GM19025 (cell line): ENCODE data around the gene TPRG1L.

Experiments
- ATAC-seq: cut with Tn5 transposase; IDR thresholded peaks from one replicate; pipeline ENCODE4 v1.9.1; 2021; ENCODE audit warnings: mild to moderate bottlenecking, low read depth, moderate library complexity; ENCODE audit not compliant: unreplicated experiment

Gene TPRG1L

DNA sequence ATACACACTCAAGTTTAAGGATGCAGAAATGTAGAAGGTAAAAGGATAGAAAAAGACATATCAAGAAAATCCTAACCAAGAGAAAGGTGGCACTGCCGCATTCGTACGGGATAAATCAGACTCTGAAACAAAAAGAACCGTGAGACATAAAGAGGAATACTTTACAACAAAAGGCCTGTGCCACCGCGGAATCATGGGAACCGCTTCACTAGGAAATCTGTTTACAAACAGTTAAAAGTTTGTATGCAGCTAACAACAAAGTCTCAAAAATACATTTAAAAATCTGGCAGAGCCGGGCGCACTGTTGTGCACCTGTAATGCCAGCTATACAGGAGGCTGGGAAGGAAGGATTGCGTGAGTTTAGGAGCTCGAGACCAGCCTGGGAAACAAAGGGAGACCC is 17.0 kb downstream of the TPRG1L start:
- no peak for ATAC-seq

- ATAC-seq, result no peak
Observed at GRCh38 chr1:3642919-3643675, 18.3 kb downstream of the TPRG1L start.

GRCh38 chr1:3644273-3644672 is 19.5 kb downstream of the TPRG1L start:
- no peak for ATAC-seq

DNA sequence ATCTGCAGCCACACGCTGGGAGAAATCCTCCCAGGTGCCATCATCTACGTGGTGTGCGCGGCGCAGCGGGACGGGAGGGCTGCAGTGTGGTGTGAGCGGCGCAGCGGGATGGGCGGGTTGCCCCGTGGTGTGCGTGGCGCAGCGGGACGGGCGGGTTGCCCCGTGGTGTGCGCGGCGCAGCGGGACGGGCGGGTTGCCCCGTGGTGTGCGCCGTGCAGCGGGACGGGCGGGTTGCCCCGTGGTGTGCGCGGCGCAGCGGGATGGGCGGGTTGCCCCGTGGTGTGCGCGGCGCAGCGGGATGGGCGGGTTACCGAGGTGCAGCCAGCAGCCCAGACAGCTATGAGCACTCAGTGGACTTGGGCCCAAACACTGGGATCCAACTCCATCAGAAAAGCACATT is 20.4 kb downstream of the TPRG1L start:
- no peak for ATAC-seq

DNA sequence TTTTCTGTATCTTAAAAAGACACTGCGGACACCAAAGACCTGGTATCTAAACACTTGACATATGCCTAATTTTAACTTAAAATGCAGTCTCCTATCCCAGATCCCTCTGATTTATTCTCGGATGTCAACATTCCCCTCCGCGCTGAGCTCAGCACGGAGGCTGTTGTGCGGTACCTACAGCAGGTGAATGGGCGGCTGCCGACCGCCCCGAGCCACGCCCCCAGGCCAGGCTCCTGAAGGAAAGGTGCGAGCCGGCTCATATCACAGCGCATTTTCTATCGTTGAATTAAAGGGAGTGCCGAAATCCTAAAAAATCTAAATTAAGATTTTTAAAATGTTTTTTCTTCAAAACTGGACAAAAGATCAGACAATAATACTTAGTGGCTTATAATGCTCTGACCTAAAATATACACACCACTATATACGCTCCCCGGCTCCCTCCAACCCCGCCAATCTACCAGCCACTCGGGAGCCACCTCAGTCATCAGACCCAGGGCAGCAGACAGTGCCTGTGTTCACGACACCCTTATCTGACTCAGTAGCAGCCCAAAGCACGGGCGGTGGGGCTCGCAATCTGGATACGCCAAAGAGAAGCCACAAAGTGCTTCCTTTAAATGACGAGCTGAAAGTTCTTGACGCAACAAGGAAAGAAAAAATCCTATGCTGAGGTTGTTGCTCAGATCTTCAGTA is 21.0 kb downstream of the TPRG1L start:
- ATAC-seq, result no peak

DNA sequence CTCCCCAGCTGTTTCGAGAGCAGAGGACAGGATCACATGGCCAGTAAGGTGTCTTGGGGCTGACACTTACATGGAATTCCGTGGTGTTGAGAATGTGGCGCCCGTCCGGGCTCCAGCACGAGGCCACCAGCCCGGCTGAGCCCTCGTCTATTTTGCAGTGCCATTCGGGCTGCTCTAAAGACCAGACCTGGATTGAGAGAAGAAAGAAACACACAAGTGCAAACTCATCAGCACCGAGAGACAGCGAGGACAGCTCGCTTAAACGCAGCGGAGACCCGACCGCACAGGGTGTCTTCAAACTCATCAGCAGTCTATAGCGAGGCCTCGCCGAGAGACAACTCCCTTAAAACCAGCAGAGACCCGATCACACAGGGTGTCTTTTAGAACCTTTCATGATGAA is 21.8 kb downstream of the TPRG1L start:
- ATAC-seq, result no peak

DNA sequence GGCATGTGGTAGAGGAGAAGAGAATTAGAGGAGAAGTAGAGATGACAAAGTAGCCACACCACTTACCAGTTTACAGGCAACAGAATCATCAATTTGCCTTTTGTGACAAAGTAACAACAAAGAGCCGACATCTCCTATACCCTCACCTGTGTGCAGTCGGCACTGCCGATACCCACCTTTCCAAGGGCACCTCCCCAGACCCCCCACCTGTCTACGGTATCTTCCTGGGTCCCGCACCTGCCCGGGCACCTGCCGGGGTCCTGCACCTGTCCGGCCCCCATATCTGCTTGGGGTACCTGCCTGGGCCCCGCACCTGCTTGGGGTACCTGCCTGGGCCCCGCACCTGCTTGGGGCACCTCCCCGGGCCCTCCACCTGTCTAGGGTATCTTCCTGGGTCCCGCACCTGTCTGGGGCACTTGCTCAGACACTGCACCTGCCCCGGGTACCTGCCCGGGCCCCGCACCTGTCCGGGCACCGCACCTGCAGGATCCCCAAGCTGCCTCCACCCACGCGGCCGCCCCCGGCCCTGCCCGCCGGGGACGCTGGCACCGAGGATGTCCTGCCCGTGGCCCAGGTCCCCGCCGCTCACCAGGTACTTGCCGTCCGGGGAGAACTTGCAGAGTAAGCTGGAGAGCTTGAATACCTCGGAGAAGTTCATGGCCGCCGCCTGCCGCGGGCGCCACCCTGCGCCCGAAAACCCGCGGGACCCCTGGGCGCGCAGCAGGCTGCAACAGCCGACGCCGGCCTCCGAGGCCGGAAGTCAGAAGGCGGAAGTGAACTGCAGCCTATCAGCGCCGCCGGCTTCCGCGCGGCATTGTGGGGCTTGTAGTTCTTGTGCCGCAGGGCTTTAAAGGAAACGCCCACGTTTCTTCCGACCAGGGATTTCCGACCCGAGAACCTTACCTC is 24.8 kb downstream of the TPRG1L start, which contains the start of gene WRAP73:
TSS of gene WRAP73 (minus strand) at position 762 of the 906 bp plus-strand sequence. CDS start at position 658, 104 bp downstream.
- peak; percentile 73 for ATAC-seq

- ATAC-seq, result no peak
Observed at GRCh38 chr1:3650248-3651025, 25.6 kb downstream of the TPRG1L start.

GRCh38 chr1:3651026-3651929 is 26.5 kb downstream of the TPRG1L start:
- no peak for ATAC-seq

- no peak for ATAC-seq
Observed at GRCh38 chr1:3651930-3652547, 27.2 kb downstream of the TPRG1L start, which contains the start of gene TP73. Gene TP73 (plus strand): TSS chr1:3652516. CDS start chr1:3682366, 29,850 bp downstream.

DNA sequence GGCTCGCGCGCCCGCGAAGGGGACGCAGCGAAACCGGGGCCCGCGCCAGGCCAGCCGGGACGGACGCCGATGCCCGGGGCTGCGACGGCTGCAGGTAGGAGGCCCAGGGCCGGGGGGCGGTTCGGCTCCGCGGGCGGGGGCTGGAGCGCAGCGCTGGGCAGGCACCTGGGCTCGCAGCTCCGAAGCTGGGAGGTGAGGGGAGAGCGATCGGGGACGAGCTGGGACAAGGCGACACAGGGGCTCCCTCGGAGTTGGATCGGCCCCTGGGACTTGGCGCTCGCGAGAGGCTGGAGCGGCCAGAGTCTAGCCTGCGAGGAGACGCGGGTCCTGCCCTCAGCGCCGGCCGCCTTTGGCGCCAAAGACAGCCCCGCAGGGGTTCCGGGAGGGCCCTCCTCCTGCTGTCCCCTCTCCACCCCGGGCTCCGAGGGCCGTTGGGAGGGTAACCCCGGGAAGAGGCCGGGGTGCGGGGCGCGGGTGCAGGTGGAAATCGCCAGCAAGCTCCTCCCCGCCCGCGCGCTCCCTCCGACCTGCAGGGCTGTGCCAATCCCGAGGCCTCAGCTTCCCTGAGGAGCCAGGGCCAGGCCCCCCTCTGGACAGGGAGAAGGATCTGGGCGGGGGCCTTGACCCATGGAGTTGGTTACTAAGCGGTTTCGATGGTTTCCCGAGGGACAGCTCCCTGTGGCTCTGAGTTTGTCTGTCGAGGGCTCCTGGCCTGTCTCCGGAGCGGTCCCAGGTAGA is 27.9 kb downstream of the TPRG1L start:
- no peak for ATAC-seq

GRCh38 chr1:3653286-3653618 is 28.4 kb downstream of the TPRG1L start:
- ATAC-seq, result no peak

DNA sequence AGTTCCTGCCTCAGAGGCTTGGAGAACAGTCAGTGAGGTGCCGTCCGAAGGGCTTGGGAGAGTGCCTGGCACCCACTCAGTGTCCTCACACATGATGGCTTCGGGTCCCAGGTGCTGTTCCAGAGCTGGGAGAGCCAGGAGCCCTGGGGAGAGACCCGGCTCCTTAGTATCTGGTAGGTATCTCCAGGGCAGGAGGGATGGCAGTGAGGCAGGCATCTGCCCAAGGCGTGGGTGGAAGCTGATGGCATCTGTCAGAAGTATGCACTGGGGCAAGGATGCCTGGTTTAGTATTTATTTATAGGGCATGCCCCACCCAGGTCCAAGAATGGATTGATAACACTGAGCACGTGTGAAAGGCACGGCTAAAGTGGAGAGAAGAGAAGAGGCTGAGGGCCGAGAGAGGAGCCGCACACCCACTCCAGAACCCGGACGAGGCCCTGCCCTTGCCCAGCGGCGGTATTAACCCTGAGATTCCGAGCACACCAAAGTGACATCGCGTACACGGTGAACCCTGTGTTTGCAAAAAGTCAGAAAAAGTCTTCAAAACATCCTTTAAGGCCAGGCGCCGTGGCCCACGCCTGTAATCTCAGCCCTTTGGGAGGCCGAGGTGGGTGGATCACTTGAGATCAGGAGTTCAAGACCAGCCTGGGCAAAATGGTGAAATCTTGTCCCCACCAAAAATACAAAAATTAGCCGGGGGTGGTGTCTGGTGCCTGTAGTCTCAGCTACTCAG is 29.9 kb downstream of the TPRG1L start:
- no peak for ATAC-seq

DNA sequence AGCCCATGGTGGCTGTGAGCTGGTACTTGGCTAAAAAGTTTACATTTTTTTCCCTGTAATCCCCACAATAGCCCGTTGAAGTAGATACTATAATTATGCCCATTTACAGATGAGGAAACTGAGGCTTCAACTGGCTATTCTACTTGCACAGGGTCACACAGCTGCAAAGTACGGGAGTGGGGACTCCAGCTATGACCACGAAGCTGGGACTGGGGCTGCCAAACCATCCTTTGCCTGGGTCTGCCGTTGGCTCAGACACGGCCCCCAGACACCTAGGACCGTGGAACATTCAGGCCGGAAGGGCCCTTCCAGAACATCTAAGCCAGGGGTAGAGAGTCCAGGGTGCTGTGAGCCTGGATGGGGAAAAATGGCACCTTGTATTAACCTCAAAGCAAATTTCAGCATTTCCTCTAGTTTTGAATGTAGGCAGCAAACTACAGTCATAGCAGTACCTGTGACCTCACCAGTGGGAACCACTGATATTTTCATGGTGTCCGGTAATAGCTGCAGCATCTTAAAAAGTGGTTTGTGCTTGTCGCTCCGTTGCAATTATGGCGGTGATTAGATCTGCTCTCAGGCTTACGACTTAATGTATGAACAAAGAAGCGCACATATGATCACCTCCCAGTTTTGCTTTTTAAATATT is 31.8 kb downstream of the TPRG1L start:
- peak; percentile 48 for ATAC-seq

DNA sequence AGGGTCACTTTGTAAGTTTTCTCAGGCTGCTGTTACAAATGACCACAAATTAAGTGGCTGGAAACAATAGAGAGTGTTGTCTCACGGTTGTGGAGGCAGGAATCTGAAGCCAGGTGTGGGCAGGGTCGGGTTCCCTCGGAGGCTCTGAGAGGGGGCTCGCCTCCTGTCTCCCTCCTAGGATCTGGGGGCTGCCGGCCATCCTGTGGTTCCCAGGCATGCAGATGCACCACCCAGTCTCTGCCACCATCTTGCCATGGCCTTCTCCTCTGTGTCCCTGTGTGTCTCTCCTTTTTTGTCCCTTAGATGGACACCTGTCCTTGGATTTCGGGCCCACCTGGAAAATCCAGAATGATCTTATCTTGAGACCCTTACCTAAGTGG is 32.3 kb downstream of the TPRG1L start:
- ATAC-seq, result no peak

DNA sequence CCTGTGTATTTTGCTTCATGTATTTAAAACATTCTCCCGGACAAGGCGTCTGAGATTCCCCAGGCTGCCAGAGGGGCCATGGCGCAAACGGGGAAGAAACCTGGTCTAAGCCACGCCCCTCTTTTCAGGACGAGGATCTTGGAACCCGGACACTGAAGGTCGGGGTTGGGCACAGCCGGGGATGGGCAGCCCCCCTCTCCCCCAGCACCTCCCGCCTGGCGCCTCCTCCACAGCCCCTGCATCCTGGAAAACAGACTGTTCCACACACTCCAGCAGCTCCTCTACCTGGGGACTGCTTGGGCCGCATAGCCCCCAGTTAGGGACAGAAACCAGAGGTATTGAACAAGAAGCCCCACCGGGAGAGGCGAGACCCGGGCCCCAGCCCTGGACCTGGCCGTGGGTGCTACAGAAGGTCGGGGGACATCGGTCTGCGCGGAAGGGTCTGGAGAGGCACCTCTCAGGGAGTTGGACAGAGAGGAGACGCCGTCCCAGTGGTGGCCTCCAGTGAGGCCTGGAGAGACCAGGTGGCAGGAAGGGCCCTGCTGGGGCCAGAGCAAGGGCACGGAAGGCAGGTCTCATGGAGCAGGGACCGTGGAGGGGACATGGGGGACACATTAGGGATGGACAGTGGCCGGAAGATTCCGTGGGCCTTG is 32.9 kb downstream of the TPRG1L start:
- ATAC-seq, result no peak

DNA sequence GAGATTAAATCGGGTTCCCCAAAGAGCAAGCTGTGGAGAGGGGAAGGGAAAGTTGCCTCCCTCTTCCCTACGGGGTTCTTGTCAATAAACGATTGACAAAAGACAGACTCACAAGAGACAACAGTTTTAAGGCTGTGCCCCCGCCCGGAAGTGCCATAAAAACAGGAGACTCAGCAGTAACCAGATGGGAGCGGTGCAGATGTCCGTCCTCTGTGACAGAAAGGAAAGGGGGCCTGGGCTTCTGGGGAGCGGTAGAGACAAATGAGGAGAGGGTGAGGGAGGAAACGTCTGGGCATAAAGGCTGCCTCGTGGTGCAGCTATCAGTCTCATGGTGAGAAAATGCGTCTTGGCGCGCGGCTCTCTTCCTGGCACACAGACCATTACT is 33.4 kb downstream of the TPRG1L start:
- ATAC-seq, result no peak
